RPMI8226 (cell line): ENCODE data around the gene TSPAN3.

ENCODE experiments used
- DNase-seq: peaks from one replicate; pipeline ENCODE4 v3.0.0-alpha.2; 2015

The TSPAN3 gene

GRCh38 chr15:77021803-77022381 is 49.0 kb downstream of the TSPAN3 start:
- no peak for DNase-seq

GRCh38 chr15:77021088-77021481 is 49.8 kb downstream of the TSPAN3 start:
- DNase-seq, result peak; percentile 94

- DNase-seq, result peak; percentile 81
These were observed 50.4 kb downstream of the TSPAN3 start for GRCh38 chr15:77020348-77021087.

- DNase-seq, result no peak
These were observed 51.2 kb downstream of the TSPAN3 start for GRCh38 chr15:77019521-77020331.

GRCh38 chr15:77018796-77019505 is 52.0 kb downstream of the TSPAN3 start:
- no peak for DNase-seq

- no peak for DNase-seq
These were observed 52.9 kb downstream of the TSPAN3 start for GRCh38 chr15:77017761-77018720.

GRCh38 chr15:77017091-77017660 is 53.7 kb downstream of the TSPAN3 start:
- no peak for DNase-seq

GRCh38 chr15:77016321-77016695 is 54.6 kb downstream of the TSPAN3 start:
- DNase-seq, result no peak

GRCh38 chr15:77015646-77016320 is 55.1 kb downstream of the TSPAN3 start:
- DNase-seq, result no peak

- no peak for DNase-seq
These were observed 56.5 kb downstream of the TSPAN3 start for GRCh38 chr15:77014132-77015081.

- peak; percentile 48 for DNase-seq
These were observed 57.2 kb downstream of the TSPAN3 start for GRCh38 chr15:77013776-77014131.

GRCh38 chr15:77012868-77013267 is 58.0 kb downstream of the TSPAN3 start:
- no peak for DNase-seq

- DNase-seq, result no peak
These were observed 58.7 kb downstream of the TSPAN3 start for GRCh38 chr15:77012117-77012712.

GRCh38 chr15:77010857-77011256 is 60.1 kb downstream of the TSPAN3 start:
- no peak for DNase-seq

GRCh38 chr15:77010312-77010686 is 60.6 kb downstream of the TSPAN3 start:
- DNase-seq, result peak; percentile 55

GRCh38 chr15:77009646-77010311 is 61.1 kb downstream of the TSPAN3 start:
- no peak for DNase-seq

GRCh38 chr15:77009176-77009575 is 61.7 kb downstream of the TSPAN3 start:
- no peak for DNase-seq

GRCh38 chr15:77004189-77004588 is 66.7 kb downstream of the TSPAN3 start:
- no peak for DNase-seq
